Parathyroid adenoma (tissue), 2 donors: ENCODE data around the gene ADGRD2.

Experiments
- H2AFZ ChIP-seq: fragments of 300-600 bp; sonication (generic); one replicate; pipeline ENCODE4 v1.7.0; 2017; ENCODE audit warnings: antibody characterized with exemption, mild to moderate bottlenecking
- H3K27ac ChIP-seq: fragments of 300-600 bp; sonication (generic); one replicate; pipeline ENCODE4 v1.7.0; 2017
- H3K27me3 ChIP-seq: fragments of 300-600 bp; sonication (generic); one replicate; pipeline ENCODE4 v1.7.0; 2017; ENCODE audit warnings: low read length; ENCODE audit not compliant: control insufficient read depth, insufficient read depth
- H3K36me3 ChIP-seq: fragments of 300-600 bp; sonication (generic); one replicate; pipeline ENCODE4 v1.7.0; 2017; ENCODE audit warnings: low read length; ENCODE audit not compliant: control insufficient read depth, insufficient read depth
- H3K4me1 ChIP-seq: fragments of 300-600 bp; sonication (generic); one replicate; pipeline ENCODE4 v1.7.0; 2017; ENCODE audit warnings: control low read depth
- H3K4me2 ChIP-seq: fragments of 300-600 bp; sonication (generic); one replicate; pipeline ENCODE4 v1.7.0; 2017; ENCODE audit warnings: low read length
- H3K4me3 ChIP-seq: fragments of 300-600 bp; sonication (generic); one replicate; pipeline ENCODE4 v1.7.0; 2017; ENCODE audit warnings: low read depth, low read length
- H3K79me2 ChIP-seq: fragments of 300-600 bp; sonication (generic); one replicate; pipeline ENCODE4 v1.7.0; 2017; ENCODE audit warnings: control low read depth
- H3K9ac ChIP-seq: fragments of 300-600 bp; sonication (generic); one replicate; pipeline ENCODE4 v1.7.0; 2017; ENCODE audit warnings: mild to moderate bottlenecking
- H3K9me3 ChIP-seq: fragments of 300-600 bp; sonication (generic); one replicate; pipeline ENCODE4 v1.7.0; 2017; ENCODE audit warnings: low read length; ENCODE audit not compliant: control insufficient read depth
- TF ChIP-seq, protein P1 (sequence below): fragments of 300-600 bp; sonication (generic); IDR thresholded peaks from one replicate; pipeline ENCODE4 v1.7.0; 2017; ENCODE audit warnings: antibody characterized with exemption, mild to moderate bottlenecking
- donor health status: primary hyperparathyroidism.

Gene ADGRD2

DNA sequence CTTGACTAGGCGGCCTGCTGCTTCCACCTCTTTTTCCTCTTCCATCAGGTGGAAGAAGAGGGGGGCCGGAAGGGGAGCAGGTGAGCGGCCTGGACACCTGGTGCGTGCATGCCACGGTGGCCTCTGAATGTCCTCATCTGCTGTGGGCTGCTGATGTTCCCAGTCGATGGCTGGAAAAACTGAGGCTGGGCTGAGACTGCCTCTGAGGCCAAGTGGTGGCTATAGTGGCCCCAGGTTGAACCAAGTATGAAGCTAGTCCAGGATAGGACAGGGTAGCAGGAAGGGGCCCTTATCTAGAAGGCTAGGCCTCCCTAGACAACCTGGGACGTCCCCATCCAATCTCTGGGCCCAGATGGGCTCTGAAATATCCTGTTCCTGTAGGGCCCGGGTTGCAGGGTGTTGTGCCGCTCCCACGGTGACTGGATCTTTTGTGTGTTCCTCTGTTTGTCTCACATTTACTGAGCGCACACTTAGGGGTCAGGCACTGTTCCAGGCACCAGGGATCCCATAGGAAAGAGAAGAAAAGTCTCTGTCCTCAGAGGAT lies 57.7 kb downstream of the ADGRD2 start:
- H3K36me3 ChIP-seq = no peaks in the 10 kb centered on the region
- H3K9ac ChIP-seq = no peak overlapping the region
- H3K4me2 ChIP-seq = no peak overlapping the region
- no peaks in the 10 kb centered on the region for H3K4me1 ChIP-seq
- H3K79me2 ChIP-seq = no peaks in the 10 kb centered on the region
- H3K9me3 ChIP-seq = no peaks in the 10 kb centered on the region
- H3K27ac ChIP-seq = no peak overlapping the region
- TF ChIP-seq, protein P1, sequence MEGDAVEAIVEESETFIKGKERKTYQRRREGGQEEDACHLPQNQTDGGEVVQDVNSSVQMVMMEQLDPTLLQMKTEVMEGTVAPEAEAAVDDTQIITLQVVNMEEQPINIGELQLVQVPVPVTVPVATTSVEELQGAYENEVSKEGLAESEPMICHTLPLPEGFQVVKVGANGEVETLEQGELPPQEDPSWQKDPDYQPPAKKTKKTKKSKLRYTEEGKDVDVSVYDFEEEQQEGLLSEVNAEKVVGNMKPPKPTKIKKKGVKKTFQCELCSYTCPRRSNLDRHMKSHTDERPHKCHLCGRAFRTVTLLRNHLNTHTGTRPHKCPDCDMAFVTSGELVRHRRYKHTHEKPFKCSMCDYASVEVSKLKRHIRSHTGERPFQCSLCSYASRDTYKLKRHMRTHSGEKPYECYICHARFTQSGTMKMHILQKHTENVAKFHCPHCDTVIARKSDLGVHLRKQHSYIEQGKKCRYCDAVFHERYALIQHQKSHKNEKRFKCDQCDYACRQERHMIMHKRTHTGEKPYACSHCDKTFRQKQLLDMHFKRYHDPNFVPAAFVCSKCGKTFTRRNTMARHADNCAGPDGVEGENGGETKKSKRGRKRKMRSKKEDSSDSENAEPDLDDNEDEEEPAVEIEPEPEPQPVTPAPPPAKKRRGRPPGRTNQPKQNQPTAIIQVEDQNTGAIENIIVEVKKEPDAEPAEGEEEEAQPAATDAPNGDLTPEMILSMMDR = no peak
- H3K4me3 ChIP-seq = no peak overlapping the region
- H2AFZ ChIP-seq = no peak overlapping the region
- H3K27me3 ChIP-seq = peaks cover 8% of the 10 kb centered on the region

DNA sequence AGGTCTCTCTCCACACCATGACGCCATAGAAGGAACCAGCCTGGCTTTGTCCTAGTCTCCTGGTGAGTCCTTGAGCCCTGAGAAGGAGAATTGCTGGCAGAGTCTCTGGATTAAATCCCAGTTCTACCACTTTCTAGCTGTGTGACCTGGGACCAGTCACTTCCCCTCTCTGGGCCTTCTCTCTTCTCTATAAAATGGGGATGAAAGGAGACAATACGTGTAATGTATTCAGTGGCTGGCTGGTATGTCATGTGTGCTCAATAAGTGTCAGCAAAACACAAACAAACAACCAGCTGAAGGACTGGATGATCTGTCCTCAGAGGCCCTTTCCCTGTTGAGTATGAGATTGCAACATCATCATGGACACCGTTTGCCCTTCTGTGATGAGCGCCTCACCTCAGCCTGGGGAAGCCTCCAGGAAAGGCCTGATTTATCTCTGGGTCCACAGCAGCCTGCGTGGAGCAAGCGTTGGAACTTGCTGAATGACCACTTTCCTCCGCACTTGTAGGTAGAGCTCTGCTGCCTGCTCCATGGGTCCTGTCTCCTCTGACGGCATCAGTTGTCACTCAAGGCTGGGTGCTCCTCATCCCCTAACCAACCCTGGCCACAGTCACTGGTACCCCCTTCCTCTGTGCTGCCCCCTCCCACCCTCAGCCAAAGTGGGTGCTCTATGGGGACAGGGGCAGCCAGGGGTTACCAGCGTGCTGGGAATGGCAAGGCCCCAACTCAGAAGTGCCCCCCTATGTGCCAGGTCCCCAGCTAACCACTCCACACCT lies 60.6 kb downstream of the ADGRD2 start:
- Histone ChIP-seq H3K4me2 (no peak overlapping the region), H3K9me3 (no peaks in the 10 kb centered on the region), H3K27me3 (no peaks in the 10 kb centered on the region), H3K9ac (no peak overlapping the region), H3K4me3 (no peak overlapping the region), H3K4me1 (no peaks in the 10 kb centered on the region), H2AFZ (no peak overlapping the region), H3K79me2 (no peaks in the 10 kb centered on the region), H3K27ac (no peak overlapping the region), H3K36me3 (no peaks in the 10 kb centered on the region)
- TF ChIP-seq, protein P1 = no peak

DNA sequence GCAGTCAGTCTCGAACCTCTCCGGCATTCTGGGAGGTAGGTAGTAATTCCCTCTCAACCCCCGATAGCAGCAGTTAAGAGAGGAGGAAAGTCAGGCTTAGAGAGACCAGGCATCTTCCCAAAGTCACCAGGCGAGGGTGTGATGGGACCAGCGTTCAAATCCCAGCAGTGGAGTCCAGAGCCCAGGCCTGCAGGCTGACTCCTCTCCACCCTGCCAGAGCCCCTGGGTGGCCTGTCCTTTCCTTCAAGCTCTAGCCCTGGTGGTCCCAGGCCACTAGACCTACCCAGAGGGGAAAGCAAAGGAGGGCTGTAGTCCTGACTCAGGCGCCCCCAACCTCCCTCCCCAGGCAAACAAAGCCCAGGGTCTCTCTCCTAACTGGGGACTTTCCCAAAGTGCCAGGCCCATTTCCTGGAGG lies 61.2 kb downstream of the ADGRD2 start:
- H3K36me3 ChIP-seq = no peaks in the 10 kb centered on the region
- H3K27me3 ChIP-seq = no peaks in the 10 kb centered on the region
- no peaks in the 10 kb centered on the region for H3K4me1 ChIP-seq
- H3K4me2 ChIP-seq = no peak overlapping the region
- TF ChIP-seq, protein P1 = no peak
- no peaks in the 10 kb centered on the region for H3K79me2 ChIP-seq
- no peak overlapping the region for H3K27ac ChIP-seq
- no peak overlapping the region for H3K4me3 ChIP-seq
- H3K9me3 ChIP-seq = no peaks in the 10 kb centered on the region
- H3K9ac ChIP-seq = no peak overlapping the region
- no peak overlapping the region for H2AFZ ChIP-seq

DNA sequence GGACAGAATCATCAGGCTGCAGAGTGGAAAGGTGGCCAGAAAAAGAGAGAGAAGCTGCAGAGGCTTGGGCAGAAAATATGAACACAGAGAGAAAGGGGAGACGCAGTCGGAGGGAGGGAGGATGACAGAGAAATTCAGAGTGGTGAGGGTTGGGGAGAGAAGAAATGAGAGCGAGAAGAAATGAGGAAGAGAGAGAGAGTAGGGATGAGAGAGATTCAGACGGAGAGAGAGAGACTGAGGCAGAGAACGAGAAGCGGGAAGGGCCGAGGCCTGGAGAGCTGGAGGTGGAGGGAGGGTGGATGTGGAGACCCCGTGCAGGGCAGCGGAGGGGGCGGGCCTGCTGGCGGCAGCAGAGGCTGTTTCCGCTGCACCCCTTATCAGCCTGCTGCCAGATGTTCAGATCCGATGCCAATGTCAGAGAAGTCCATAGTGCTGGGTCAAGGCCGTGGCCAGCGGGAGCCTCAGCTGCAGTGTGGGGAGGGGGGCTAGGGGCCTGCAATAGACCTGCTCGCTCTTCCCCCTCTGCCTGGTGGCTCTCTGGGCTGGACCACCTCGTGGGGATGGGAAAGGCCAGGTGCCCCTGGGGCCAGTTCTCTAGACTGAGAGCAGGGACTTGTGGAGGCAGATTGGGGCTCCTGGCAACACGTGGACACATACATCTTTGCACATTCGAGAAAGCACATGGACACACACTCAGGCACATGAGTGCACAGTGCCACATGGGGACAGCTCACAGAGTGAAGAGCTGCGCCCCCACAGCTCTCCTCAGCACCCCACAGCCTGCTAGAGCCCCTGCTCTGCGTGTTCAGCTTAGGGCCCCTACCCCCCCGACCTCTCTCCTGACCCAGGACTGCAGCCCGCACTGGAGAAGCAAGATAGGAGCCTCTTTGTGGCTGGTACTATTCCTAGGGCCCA lies 61.9 kb downstream of the ADGRD2 start:
- H3K9ac ChIP-seq = no peak overlapping the region
- H2AFZ ChIP-seq = no peak overlapping the region
- H3K36me3 ChIP-seq = no peaks in the 10 kb centered on the region
- H3K4me2 ChIP-seq = no peak overlapping the region
- H3K9me3 ChIP-seq = no peaks in the 10 kb centered on the region
- no peak overlapping the region for H3K27ac ChIP-seq
- H3K4me3 ChIP-seq = no peak overlapping the region
- H3K4me1 ChIP-seq = no peaks in the 10 kb centered on the region
- no peaks in the 10 kb centered on the region for H3K79me2 ChIP-seq
- TF ChIP-seq, protein P1 = no peak
- H3K27me3 ChIP-seq = no peaks in the 10 kb centered on the region
